HG02981 (cell line): ENCODE measurements around the gene ZMYM3.
"Not testable (repeated sequence)": the region's sequence is repeated elsewhere in the genome, so short reads cannot be mapped to it uniquely, and the experiment has no call there.

Experiments
- ATAC-seq: cut with Tn5 transposase; IDR thresholded peaks from one replicate; pipeline ENCODE4 v1.9.1; 2021; ENCODE audit warnings: mild to moderate bottlenecking, moderate library complexity; ENCODE audit not compliant: unreplicated experiment

The ZMYM3 gene

GRCh38 chrX:71254092-71254963 is at the start of gene ZMYM3:
Gene ZMYM3, minus strand, starts transcription at chrX:71254140. Its CDS starts 885 bp downstream, at chrX:71253255.
- ATAC-seq = peak; percentile 77

- no peak for ATAC-seq
Observed at GRCh38 chrX:71302461-71303213, 48.7 kb upstream of the ZMYM3 start.

GRCh38 chrX:71301195-71301924 is 47.4 kb upstream of the ZMYM3 start, which contains the start of gene ITGB1BP2:
Gene ITGB1BP2, plus strand, starts transcription at chrX:71301750. Its CDS starts 57 bp downstream, at chrX:71301807.
- no peak for ATAC-seq

GRCh38 chrX:71300495-71300894 is 46.6 kb upstream of the ZMYM3 start:
- ATAC-seq = not testable (repeated sequence)

- ATAC-seq = not testable (repeated sequence)
Observed at GRCh38 chrX:71300064-71300463, 46.1 kb upstream of the ZMYM3 start.

GRCh38 chrX:71298119-71298518 is 44.2 kb upstream of the ZMYM3 start:
- ATAC-seq = no peak

GRCh38 chrX:71296806-71297205 is 42.9 kb upstream of the ZMYM3 start:
- ATAC-seq = no peak

- no peak for ATAC-seq
Observed at GRCh38 chrX:71292669-71293365, 38.9 kb upstream of the ZMYM3 start.

GRCh38 chrX:71291381-71291780 is 37.4 kb upstream of the ZMYM3 start:
- ATAC-seq = no peak

- ATAC-seq = no peak
Observed at GRCh38 chrX:71285929-71286328, 32.0 kb upstream of the ZMYM3 start.

- ATAC-seq = peak; percentile 82
Observed at GRCh38 chrX:71283403-71284143, 29.6 kb upstream of the ZMYM3 start, which contains the start of gene NONO. Gene NONO, plus strand, starts transcription at chrX:71283635. Its CDS starts 7,003 bp downstream, at chrX:71290638.

GRCh38 chrX:71282514-71283402 is 28.8 kb upstream of the ZMYM3 start:
- ATAC-seq = peak; percentile 24

- not testable (repeated sequence) for ATAC-seq
Observed at GRCh38 chrX:71281300-71281699, 27.4 kb upstream of the ZMYM3 start.

GRCh38 chrX:71272313-71272712 is 18.4 kb upstream of the ZMYM3 start:
- not testable (repeated sequence) for ATAC-seq

- no peak for ATAC-seq
Observed at GRCh38 chrX:71269801-71270395, 16.0 kb upstream of the ZMYM3 start.

GRCh38 chrX:71268624-71269023 is 14.7 kb upstream of the ZMYM3 start:
- not testable (repeated sequence) for ATAC-seq

GRCh38 chrX:71256856-71257255 is 2.9 kb upstream of the ZMYM3 start:
- ATAC-seq = no peak

- no peak for ATAC-seq
Observed at GRCh38 chrX:71256051-71256450, 2.1 kb upstream of the ZMYM3 start.
